ENCODE results near the gene ZNF841.

GRCh38 chr19:52139252-52140031, 43.9 kb upstream of the ZNF841 start, which contains the start of gene ZNF616:
- TF ChIP-seq CTCF (IDR thresholded peaks at IDR 0.05) (peak; percentile 65 to 94 (median 88)), POLR2A (IDR thresholded peaks at IDR 0.05) (peak; percentile 55 to 84)

Data from adrenal gland (tissue), 5 donors.